Endothelial cell of umbilical vein (primary cell): ENCODE measurements around the gene MARK2.

Source experiments
- EZH2 ChIP-seq: IDR thresholded peaks from 2 replicates; pipeline ENCODE4 v1.6.1; 2012; ENCODE audit warnings: borderline replicate concordance, low read depth, mild to moderate bottlenecking, moderate library complexity, low read length, inconsistent platforms; ENCODE audit not compliant: severe bottlenecking
- FOS ChIP-seq: IDR thresholded peaks from 2 replicates; pipeline ENCODE4 v1.6.1; 2011; ENCODE audit warnings: mild to moderate bottlenecking, low read length, moderate library complexity, borderline replicate concordance; ENCODE audit not compliant: insufficient read depth
- GATA2 ChIP-seq: IDR thresholded peaks from 2 replicates; pipeline ENCODE4 v1.7.0; 2011; ENCODE audit warnings: low read depth, mild to moderate bottlenecking, moderate library complexity, mixed read lengths, low read length; ENCODE audit not compliant: insufficient read length, insufficient read depth
- JUN ChIP-seq: IDR thresholded peaks from 2 replicates; pipeline ENCODE4 v1.6.1; 2011; ENCODE audit warnings: borderline replicate concordance, low read depth; ENCODE audit not compliant: insufficient read length, insufficient read depth
- MAX ChIP-seq: IDR thresholded peaks from 2 replicates; pipeline ENCODE4 v1.6.1; 2011; ENCODE audit not compliant: insufficient read depth, insufficient read length
- MYC ChIP-seq: IDR thresholded peaks from one replicate; pipeline ENCODE4 v1.6.1; 2011; ENCODE audit warnings: mild to moderate bottlenecking, low read depth, low read length
- POLR2A ChIP-seq: IDR thresholded peaks from 2 replicates; pipeline ENCODE4 v1.6.1; 2012; ENCODE audit warnings: low read depth, mild to moderate bottlenecking, control low read depth, low read length
- POLR2AphosphoS5 ChIP-seq: IDR thresholded peaks from 2 replicates; pipeline ENCODE4 v1.6.1; 2012; ENCODE audit warnings: low read depth, mild to moderate bottlenecking, control low read depth, low read length, moderate library complexity; ENCODE audit not compliant: insufficient read depth
- TF ChIP-seq, protein P1 (sequence below), 2 donors: IDR thresholded peaks; 1 replicate in 1 of 2; 2 replicates in 1 of 2; pipeline ENCODE4 v1.5.1; 2011; ENCODE audit warnings: low read length in 2 of 2, mild to moderate bottlenecking in 2 of 2, moderate library complexity in 2 of 2, control low read depth in 1 of 2, inconsistent platforms in 1 of 2, low read depth in 1 of 2; ENCODE audit not compliant: insufficient read depth in 1 of 2; ENCODE audit errors: extremely low read depth in 1 of 2

DNA sequence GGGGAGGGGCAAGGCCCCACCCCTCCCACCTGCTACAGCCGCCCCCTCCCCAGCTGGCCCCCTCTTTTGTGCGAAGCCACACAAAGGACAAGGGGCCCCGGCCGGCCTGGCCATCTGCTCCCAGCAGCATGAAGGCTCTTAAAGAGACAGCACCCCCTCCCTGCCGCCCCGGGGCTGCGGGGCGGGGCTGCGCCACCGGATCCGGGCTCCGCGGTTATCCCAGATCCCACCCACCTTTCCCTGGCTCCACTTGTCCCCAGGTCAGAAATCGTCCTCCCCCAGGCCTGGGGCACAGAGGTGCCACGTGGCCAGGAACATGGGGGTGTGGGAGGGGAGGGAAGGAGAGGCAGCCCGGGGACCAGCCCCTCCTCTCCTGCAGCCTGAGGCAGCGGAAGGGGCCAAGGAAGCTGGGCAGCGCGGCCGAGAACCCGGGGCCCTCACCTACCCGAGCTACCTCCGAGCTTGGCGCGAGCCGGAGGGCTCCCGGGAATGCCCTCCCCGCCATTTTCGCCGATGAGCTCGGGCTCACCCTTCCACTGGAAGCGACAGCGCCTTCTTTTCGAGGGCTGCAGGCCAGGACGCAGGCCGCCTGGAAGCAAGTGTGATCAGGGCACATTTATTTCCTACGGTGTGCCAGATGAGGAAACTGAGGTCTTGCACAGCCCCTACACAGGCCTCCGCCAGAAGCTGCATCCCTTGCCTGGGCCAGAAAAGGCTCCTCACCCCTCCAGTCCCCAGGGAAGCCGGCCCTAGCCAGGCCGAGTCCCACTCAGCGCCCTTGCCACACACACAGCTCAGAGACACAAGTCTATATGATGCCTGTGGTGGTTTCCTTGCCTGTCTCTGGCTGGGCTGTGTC, 80.6 kb downstream of the MARK2 start:
- TF ChIP-seq, protein P1, sequence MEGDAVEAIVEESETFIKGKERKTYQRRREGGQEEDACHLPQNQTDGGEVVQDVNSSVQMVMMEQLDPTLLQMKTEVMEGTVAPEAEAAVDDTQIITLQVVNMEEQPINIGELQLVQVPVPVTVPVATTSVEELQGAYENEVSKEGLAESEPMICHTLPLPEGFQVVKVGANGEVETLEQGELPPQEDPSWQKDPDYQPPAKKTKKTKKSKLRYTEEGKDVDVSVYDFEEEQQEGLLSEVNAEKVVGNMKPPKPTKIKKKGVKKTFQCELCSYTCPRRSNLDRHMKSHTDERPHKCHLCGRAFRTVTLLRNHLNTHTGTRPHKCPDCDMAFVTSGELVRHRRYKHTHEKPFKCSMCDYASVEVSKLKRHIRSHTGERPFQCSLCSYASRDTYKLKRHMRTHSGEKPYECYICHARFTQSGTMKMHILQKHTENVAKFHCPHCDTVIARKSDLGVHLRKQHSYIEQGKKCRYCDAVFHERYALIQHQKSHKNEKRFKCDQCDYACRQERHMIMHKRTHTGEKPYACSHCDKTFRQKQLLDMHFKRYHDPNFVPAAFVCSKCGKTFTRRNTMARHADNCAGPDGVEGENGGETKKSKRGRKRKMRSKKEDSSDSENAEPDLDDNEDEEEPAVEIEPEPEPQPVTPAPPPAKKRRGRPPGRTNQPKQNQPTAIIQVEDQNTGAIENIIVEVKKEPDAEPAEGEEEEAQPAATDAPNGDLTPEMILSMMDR (IDR thresholded peaks at IDR 0.05; ENCODE audit: extremely low read depth in 1 of 2, insufficient read depth in 1 of 2, low read depth in 1 of 2, low read length in 2 of 2) = no peak
- TF ChIP-seq POLR2AphosphoS5 (no peak), MAX (no peak), POLR2A (no peak), EZH2 (no peak), JUN (no peak), FOS (no peak), GATA2 (no peak), MYC (no peak)
